ENCODE data around the gene RASSF7. TPM values are rescaled to one million over a fixed set of nuclear protein-coding genes. Genes with fewer than 3 reads are reported as not detected.
A peak's percentile ranks its signal among the peaks of the same experiment; 100 is the strongest.

Gene RASSF7
- polyA plus RNA-seq, 1 donor from 2014 or later, result 37.1 TPM

DNA sequence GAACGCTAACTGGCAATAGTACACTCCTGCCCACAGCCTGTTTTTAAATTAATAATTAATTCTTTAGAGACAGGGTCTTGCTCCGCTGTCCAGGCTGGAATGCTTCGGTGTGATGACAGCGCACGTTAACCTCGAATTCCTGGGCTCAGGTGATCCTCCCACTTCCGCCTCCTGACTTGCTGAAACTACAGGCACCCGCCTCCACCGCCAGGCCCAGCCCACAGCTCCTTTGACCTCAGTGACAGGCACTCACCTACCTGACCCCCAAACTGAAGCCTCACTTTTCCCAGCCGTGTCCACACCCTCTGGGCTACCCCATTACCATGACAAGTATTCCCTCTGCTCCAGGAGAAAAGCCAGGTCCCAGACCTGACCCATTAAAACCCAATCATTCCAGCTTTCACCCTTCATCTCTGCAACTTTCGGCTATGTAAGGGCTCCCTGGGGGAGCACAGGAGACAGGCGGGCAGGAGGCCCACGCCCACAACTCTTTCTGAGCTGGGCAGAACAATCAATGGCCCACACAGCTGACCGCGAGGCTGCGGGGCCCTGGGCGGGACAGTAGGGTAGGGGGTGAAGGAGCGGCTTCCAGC is 962 bp upstream of the RASSF7 start:
- H4K20me1 ChIP-seq (ENCODE audit: insufficient read depth), result no peaks in the 10 kb centered on the region
- peaks cover 34% of the 10 kb centered on the region for H3K27me3 ChIP-seq (ENCODE audit: insufficient read depth, low read depth, low read length)
- H3K27ac ChIP-seq (ENCODE audit: low read length), result no peak overlapping the region
- peak overlapping the region; percentile 61 for H3K9ac ChIP-seq (ENCODE audit: low read length)
- no peak overlapping the region for H3K4me2 ChIP-seq (ENCODE audit: low read length)
- no peaks in the 10 kb centered on the region for H3K9me3 ChIP-seq (ENCODE audit: low read length)
- no peaks in the 10 kb centered on the region for H3K9me2 ChIP-seq (ENCODE audit: insufficient read depth, low read length)
- H2AFZ ChIP-seq (ENCODE audit: low read depth, low read length), result no peak overlapping the region
- no peak for TF ChIP-seq MXI1 (conservative IDR thresholded peaks at IDR 0.05; ENCODE audit: poor library complexity, severe bottlenecking)
- TF ChIP-seq POLR2AphosphoS5 (IDR thresholded peaks at IDR 0.05), result no peak
- TF ChIP-seq RAD21 (conservative IDR thresholded peaks at IDR 0.05), result no peak
- TF ChIP-seq EP300 (conservative IDR thresholded peaks at IDR 0.05; ENCODE audit: poor library complexity, severe bottlenecking), result no peak
- TF ChIP-seq, protein P1, sequence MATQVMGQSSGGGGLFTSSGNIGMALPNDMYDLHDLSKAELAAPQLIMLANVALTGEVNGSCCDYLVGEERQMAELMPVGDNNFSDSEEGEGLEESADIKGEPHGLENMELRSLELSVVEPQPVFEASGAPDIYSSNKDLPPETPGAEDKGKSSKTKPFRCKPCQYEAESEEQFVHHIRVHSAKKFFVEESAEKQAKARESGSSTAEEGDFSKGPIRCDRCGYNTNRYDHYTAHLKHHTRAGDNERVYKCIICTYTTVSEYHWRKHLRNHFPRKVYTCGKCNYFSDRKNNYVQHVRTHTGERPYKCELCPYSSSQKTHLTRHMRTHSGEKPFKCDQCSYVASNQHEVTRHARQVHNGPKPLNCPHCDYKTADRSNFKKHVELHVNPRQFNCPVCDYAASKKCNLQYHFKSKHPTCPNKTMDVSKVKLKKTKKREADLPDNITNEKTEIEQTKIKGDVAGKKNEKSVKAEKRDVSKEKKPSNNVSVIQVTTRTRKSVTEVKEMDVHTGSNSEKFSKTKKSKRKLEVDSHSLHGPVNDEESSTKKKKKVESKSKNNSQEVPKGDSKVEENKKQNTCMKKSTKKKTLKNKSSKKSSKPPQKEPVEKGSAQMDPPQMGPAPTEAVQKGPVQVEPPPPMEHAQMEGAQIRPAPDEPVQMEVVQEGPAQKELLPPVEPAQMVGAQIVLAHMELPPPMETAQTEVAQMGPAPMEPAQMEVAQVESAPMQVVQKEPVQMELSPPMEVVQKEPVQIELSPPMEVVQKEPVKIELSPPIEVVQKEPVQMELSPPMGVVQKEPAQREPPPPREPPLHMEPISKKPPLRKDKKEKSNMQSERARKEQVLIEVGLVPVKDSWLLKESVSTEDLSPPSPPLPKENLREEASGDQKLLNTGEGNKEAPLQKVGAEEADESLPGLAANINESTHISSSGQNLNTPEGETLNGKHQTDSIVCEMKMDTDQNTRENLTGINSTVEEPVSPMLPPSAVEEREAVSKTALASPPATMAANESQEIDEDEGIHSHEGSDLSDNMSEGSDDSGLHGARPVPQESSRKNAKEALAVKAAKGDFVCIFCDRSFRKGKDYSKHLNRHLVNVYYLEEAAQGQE (IDR thresholded peaks at IDR 0.05; ENCODE audit: borderline replicate concordance), result no peak
- TF ChIP-seq EZH2 (IDR thresholded peaks at IDR 0.05; ENCODE audit: borderline replicate concordance, insufficient read depth, low read length, poor library complexity, severe bottlenecking), result no peak
- no peak for TF ChIP-seq TAF1 (IDR thresholded peaks at IDR 0.05; ENCODE audit: low read depth)
- TF ChIP-seq, protein P2, sequence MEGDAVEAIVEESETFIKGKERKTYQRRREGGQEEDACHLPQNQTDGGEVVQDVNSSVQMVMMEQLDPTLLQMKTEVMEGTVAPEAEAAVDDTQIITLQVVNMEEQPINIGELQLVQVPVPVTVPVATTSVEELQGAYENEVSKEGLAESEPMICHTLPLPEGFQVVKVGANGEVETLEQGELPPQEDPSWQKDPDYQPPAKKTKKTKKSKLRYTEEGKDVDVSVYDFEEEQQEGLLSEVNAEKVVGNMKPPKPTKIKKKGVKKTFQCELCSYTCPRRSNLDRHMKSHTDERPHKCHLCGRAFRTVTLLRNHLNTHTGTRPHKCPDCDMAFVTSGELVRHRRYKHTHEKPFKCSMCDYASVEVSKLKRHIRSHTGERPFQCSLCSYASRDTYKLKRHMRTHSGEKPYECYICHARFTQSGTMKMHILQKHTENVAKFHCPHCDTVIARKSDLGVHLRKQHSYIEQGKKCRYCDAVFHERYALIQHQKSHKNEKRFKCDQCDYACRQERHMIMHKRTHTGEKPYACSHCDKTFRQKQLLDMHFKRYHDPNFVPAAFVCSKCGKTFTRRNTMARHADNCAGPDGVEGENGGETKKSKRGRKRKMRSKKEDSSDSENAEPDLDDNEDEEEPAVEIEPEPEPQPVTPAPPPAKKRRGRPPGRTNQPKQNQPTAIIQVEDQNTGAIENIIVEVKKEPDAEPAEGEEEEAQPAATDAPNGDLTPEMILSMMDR (IDR thresholded peaks at IDR 0.05; ENCODE audit: poor library complexity, severe bottlenecking), result no peak
- H3K4me3 ChIP-seq (ENCODE audit: low read length), result peak overlapping the region; percentile 75
- H3F3A ChIP-seq (ENCODE audit: insufficient read depth, low read length, poor library complexity, severe bottlenecking), result no peaks in the 10 kb centered on the region
- H3K36me3 ChIP-seq (ENCODE audit: insufficient read depth, low read length), result no peaks in the 10 kb centered on the region
- no peaks in the 10 kb centered on the region for H3K79me2 ChIP-seq (replicated peaks; ENCODE audit: insufficient read depth, low read length)

DNA sequence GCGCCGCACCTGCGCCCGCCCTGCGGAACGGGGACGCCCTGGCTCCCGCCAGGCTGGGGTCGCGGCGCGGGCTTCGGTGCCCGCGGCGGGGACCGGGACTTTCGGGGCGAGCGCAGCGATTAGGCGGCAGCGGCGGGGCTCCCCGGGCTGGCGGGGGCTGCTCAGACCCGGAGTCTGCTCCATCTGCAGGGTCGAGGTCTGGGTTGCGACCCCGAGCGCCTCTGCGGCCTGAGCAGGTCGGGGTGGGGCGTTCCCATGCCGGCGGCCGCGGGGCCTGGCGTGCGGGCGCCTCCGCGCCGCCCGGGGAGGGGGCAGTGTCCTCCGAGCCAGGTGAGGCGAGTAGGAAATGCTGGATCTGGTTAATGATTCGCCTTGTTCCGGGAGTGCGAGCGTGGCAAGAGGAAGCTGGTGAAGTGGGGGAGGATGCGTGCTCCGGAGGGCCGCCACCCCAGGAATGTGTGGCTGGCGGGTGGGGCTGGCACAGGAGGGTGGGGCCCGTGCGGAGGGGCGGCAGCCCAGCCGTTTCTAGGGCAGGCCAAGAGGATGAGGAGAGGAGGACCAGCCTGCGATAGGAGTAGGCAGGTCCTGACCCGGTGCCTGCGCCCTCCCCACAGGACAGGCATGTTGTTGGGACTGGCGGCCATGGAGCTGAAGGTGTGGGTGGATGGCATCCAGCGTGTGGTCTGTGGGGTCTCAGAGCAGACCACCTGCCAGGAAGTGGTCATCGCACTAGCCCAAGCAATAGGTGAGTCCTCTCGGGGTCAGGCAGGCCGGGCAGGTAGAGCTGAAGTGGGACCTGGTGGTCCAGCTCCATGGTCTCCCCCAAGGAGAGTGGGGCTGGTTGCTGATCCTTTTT is 606 bp downstream of the RASSF7 start:
- Histone ChIP-seq H2AFZ (ENCODE audit: low read depth, low read length) (no peak overlapping the region), H3K9ac (ENCODE audit: low read length) (peak overlapping the region; percentile 57)

More for the DNA sequence above, 606 bp downstream of the RASSF7 start:
- Histone ChIP-seq H4K20me1 (ENCODE audit: insufficient read depth) (no peaks in the 10 kb centered on the region), H3K4me2 (ENCODE audit: low read length) (peak overlapping the region; percentile 62), H3K36me3 (ENCODE audit: insufficient read depth, low read length) (no peaks in the 10 kb centered on the region), H3K9me3 (ENCODE audit: low read length) (no peaks in the 10 kb centered on the region), H3K27ac (ENCODE audit: low read length) (no peak overlapping the region), H3K27me3 (ENCODE audit: insufficient read depth, low read depth, low read length) (peaks cover 21% of the 10 kb centered on the region), H3K9me2 (ENCODE audit: insufficient read depth, low read length) (no peaks in the 10 kb centered on the region), H3K79me2 (replicated peaks; ENCODE audit: insufficient read depth, low read length) (no peaks in the 10 kb centered on the region), H3K4me3 (ENCODE audit: low read length) (peak overlapping the region; percentile 75), H3F3A (ENCODE audit: insufficient read depth, low read length, poor library complexity, severe bottlenecking) (no peaks in the 10 kb centered on the region)
- TF ChIP-seq MXI1 (conservative IDR thresholded peaks at IDR 0.05; ENCODE audit: poor library complexity, severe bottlenecking), result peak; percentile 26
- TF ChIP-seq, protein P2 (IDR thresholded peaks at IDR 0.05; ENCODE audit: poor library complexity, severe bottlenecking), result no peak
